Muscle layer of duodenum (tissue), 2 donors: ENCODE results near the gene HOXA10.

Experiments used
- H3K27ac ChIP-seq: one replicate; pipeline ENCODE4 v1.7.0; 2013; ENCODE audit warnings: mild to moderate bottlenecking, low read length
- H3K27me3 ChIP-seq: one replicate; pipeline ENCODE4 v1.7.0; 2013; ENCODE audit warnings: low read depth, mild to moderate bottlenecking, control low read depth, low read length
- H3K36me3 ChIP-seq, 2 donors: one replicate each; pipeline ENCODE4 v1.7.0; 2013; ENCODE audit warnings: low read length in 2 of 2, control low read depth in 1 of 2, mild to moderate bottlenecking in 1 of 2; ENCODE audit not compliant: insufficient read depth in 2 of 2, control insufficient read depth in 1 of 2
- H3K4me1 ChIP-seq, 2 donors: one replicate each; pipeline ENCODE4 v1.7.0; 2013; ENCODE audit warnings: low read length in 2 of 2, mild to moderate bottlenecking in 2 of 2, control low read depth in 1 of 2, moderate library complexity in 1 of 2; ENCODE audit not compliant: insufficient read depth in 2 of 2, control insufficient read depth in 1 of 2
- H3K4me3 ChIP-seq, 2 donors: one replicate each; pipeline ENCODE4 v1.7.0; 2013; ENCODE audit warnings: low read length in 2 of 2, low read depth in 1 of 2, mild to moderate bottlenecking in 1 of 2
- H3K9me3 ChIP-seq, 2 donors: one replicate each; pipeline ENCODE4 v1.7.0; 2013; ENCODE audit warnings: low read length in 2 of 2, control low read depth in 1 of 2, mild to moderate bottlenecking in 1 of 2; ENCODE audit not compliant: control insufficient read depth in 1 of 2
- donor health status: healthy.

Gene HOXA10

DNA sequence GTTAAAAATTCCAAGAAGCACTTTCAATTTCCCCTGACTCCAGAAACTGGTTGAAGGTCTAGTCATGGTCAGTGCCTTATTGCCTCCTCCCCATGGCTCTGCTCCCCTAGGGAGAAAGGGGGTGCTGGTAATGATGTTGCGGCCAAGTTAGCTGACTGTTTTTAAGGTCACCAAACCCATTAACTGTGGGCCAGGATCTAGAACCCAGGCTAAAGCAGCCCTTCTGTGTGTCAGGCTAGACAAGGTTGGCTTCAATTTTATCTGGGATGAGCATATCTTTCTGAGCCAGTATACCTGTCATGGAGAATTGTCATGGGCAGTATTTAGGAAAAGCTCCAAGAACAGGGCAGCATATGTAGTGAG lies 36.9 kb upstream of the HOXA10 start:
- no peaks in the 10 kb centered on the region for H3K36me3 ChIP-seq
- H3K27me3 ChIP-seq = peaks cover 82% of the 10 kb centered on the region
- peaks cover 3 to 18% of the 10 kb centered on the region in 2 donors for H3K4me1 ChIP-seq
- peak overlapping the region; percentile 45 to 50 for H3K4me3 ChIP-seq
- no peaks in the 10 kb centered on the region for H3K9me3 ChIP-seq
- H3K27ac ChIP-seq = no peak overlapping the region

DNA sequence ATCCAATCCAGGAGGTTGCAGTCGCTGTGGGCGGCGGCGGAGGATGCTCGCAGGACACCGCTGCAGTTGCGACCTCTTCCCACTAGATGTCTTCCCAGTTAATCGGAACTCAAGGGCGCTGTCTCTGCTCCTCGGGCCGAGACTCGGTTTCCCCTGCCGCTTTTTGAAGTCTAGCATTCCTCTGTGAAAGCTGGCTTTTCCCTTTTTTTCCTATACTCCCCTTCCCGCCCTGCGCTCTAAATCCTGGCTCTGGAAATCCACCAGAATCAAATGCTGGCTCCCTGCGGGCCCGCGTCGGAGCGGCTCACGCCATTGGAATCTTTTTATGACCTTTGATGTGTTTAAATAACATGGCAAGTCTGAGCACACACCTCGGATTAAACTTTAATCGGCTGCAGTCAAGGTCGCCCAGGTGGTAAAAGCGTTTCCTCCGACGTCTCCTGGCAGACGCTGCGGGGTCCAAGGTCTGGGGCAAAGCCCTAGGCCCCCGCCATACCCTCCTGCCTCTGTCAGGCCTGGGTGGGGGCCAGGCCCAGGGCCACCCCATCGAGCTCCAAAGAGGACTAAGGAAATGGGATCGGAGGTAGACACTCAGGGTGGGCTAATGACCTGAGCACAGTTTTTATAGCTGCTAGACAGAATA lies 36.4 kb upstream of the HOXA10 start:
- no peak overlapping the region for H3K27ac ChIP-seq
- peak overlapping the region; percentile 45 to 50 for H3K4me3 ChIP-seq
- no peaks in the 10 kb centered on the region for H3K36me3 ChIP-seq
- no peaks in the 10 kb centered on the region for H3K9me3 ChIP-seq
- peaks cover 3 to 18% of the 10 kb centered on the region in 2 donors for H3K4me1 ChIP-seq
- H3K27me3 ChIP-seq = peaks cover 87% of the 10 kb centered on the region

DNA sequence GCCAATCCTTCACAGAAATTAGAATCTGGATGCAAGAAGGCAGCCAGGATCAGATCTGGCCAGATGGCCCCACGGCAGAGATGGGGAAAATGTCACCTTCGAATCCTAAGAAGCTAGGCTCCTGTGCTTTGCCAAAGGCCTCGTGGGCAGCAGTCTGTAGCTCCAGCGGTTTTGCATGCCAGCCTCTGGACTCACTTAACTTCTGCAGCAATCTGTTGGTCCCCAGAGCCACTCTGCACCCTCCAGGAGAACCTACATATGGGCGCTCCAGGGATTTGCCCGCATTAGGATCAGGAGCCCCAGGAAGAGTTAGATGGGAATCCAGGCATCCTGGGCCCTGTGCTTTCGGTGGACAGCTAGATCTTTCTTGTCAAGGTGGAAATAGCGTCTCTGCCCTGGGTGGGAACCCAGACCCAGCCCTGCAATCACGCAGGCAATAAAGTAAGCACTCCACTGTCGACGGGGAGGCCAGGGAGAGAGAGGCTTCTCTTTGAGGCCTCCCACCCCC lies 35.9 kb upstream of the HOXA10 start:
- H3K4me3 ChIP-seq = peak overlapping the region in 1 of 2 donors; percentile 50

DNA sequence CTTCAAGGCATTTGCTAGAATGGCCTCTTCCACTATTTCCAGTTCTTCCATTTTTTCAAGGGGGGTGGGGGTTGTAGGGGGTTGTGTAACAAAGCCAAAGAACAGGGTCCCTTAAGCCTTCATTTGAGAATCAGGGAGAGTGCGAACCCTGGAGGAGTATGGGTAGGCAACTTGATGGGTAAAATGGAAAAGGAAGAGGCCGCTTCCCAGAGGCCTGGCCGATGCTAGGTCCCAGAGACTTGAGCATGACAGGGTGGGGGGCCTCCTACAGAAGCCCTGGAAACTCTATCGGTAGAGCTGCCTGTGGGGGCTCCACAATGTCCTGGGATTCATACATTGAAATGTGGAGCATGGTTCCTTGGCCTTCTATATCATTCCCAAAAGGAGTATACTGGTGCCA lies 34.9 kb upstream of the HOXA10 start:
- H3K4me3 ChIP-seq = no peak overlapping the region
- peaks cover 3 to 29% of the 10 kb centered on the region in 2 donors for H3K4me1 ChIP-seq
- no peaks in the 10 kb centered on the region for H3K36me3 ChIP-seq
- peaks cover 0 to 3% of the 10 kb centered on the region in 2 donors for H3K9me3 ChIP-seq
- H3K27me3 ChIP-seq = peaks cover 96% of the 10 kb centered on the region
- H3K27ac ChIP-seq = no peak overlapping the region

More for the DNA sequence above, 35.9 kb upstream of the HOXA10 start:
- H3K4me1 ChIP-seq = peaks cover 3 to 23% of the 10 kb centered on the region in 2 donors
- H3K27ac ChIP-seq = no peak overlapping the region
- no peaks in the 10 kb centered on the region for H3K36me3 ChIP-seq
- H3K9me3 ChIP-seq = no peaks in the 10 kb centered on the region
- H3K27me3 ChIP-seq = peaks cover 92% of the 10 kb centered on the region

DNA sequence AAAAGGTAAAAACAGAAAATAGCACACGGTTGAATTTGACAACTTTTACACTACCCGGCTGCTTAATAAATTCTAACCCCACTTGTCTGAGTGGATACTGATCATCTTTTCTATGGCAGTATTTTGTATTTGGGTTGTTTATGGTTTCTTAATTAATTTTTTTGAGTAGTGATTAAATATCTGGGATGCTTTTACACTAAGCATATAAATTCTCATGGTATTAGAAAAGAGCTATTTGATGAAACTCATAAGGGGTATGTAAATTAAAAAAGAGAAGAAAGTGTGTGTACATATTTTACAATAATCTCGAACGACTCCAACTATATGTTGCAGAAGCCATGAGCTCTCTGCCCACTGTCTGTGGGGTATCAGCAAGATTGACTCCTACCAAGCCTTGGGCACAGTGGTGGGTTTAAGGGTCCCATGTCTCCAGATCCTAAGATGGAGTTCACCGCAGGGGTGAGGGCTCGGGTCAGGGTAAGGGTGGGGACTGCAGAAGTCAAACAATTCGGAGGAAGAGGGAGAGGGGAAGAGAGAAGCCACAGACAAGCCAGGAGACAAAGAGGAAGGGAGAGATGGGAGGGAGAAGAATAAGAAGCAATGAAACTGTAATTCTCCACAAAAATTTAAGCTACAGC lies 33.3 kb upstream of the HOXA10 start:
- Histone ChIP-seq H3K9me3 (peaks cover 0 to 3% of the 10 kb centered on the region in 2 donors), H3K27ac (no peak overlapping the region), H3K4me3 (no peak overlapping the region), H3K4me1 (peaks cover 3 to 17% of the 10 kb centered on the region in 2 donors), H3K36me3 (no peaks in the 10 kb centered on the region), H3K27me3 (peaks cover 95% of the 10 kb centered on the region)

DNA sequence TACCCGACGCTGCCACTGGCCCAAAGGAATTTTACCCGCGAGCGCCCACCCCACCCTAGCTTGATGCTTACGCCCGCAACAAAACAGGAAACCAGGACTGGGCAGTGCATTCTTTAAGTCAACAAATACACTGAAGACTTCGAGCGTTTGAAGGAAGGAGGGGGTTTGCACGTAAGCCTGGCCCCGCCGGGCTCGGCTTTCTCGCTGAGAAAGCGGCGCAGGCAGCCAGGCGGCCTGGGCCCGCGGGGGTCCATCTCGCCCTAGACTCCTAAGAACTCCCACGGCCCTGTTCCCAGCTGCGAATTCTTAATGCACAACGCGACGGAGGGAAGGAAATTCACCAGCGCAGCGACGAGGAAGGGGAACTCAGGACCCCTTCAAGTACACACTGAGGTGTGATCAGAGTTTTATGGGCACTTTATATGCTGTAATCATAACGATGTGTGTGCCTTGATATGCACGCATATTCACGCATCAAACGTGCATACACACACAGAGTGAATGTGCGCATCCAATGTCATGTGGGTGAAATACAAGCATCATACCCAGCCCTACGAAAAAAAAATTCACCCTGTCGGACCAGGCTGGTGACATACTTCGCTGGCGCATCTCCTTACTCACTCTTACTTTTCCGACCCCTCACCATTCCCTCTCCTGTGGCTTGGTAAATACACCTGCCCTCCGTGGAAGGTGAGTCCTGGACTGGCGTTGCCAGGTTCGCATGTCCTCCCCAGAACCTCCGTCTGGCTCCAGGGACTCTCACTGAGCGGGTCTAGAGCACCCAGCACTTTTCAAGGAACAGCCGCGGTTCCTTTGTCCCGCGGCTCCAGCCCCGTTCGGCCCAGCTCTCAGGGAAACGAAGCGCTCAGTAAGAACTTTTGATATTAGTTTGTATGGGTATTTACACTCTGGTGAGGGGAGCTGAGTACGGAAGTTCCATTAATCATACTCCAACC lies 31.5 kb upstream of the HOXA10 start:
- peaks cover 94% of the 10 kb centered on the region for H3K27me3 ChIP-seq
- peaks cover 0 to 3% of the 10 kb centered on the region in 2 donors for H3K9me3 ChIP-seq
- H3K4me3 ChIP-seq = peak overlapping the region in 1 of 2 donors; percentile 12
- no peaks in the 10 kb centered on the region for H3K36me3 ChIP-seq
- no peak overlapping the region for H3K27ac ChIP-seq
- peaks cover 2 to 25% of the 10 kb centered on the region in 2 donors for H3K4me1 ChIP-seq

DNA sequence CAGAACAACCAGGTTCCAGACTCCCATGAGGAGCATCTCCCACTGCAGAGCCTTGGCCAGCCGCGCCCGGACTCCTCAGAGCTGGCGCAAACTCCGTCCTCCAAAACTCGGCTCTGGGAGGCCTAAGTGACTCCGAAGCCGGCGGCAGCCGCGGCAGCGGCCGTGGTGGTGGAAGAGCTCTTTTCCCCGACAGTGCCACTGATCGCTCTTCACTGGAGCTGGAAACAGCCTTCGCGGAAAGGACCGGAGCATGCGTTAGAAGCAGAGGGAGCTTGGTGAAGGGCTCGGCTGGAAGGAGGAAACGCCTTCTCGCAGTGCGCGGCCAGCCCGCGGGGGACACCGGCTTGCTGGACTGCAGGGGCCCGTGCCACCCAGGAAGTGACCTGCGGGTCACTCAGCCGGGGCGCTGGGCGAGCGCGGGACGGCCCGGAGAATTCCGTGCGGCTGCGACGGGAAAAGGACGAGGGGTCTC lies 30.8 kb upstream of the HOXA10 start:
- peak overlapping the region in 1 of 2 donors; percentile 12 for H3K4me3 ChIP-seq
- peaks cover 0 to 28% of the 10 kb centered on the region in 2 donors for H3K4me1 ChIP-seq
- peaks cover 0 to 3% of the 10 kb centered on the region in 2 donors for H3K9me3 ChIP-seq
- peaks cover 91% of the 10 kb centered on the region for H3K27me3 ChIP-seq
- no peaks in the 10 kb centered on the region for H3K36me3 ChIP-seq
- H3K27ac ChIP-seq = no peak overlapping the region

DNA sequence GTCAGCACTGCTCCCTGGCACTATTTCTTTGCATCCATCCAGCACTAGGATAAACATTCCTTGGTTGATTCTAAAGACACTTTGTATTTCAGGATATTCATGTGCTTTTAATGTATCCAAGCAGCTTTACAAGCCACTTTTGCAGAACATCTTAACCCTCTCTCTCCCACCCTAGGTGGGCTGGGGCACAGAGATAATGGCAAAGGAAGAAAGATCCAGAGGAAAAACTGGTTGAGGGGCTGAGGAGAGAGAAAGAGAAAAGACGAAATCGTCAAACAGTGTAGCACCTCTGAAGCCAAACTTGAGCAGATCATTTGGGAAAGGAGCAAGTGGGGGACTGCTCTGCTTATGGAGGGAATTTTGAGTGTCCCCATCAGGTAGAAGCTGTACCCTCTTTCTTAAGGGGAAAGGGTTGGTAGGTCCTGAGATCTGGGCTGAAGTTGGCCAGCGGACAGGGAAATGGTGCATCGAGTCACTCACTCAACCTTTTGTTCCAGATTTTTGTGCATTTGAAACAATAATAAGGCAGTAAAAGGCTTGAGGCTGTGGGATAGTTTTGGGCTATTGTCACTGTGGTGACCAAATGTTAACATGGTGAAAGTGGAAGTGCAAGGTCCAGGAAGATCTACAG lies 30.0 kb upstream of the HOXA10 start:
- peaks cover 0 to 3% of the 10 kb centered on the region in 2 donors for H3K9me3 ChIP-seq
- no peak overlapping the region for H3K4me3 ChIP-seq
- H3K36me3 ChIP-seq = no peaks in the 10 kb centered on the region
- H3K27me3 ChIP-seq = peaks cover 90% of the 10 kb centered on the region
- H3K4me1 ChIP-seq = peaks cover 0 to 32% of the 10 kb centered on the region in 2 donors
- no peak overlapping the region for H3K27ac ChIP-seq

DNA sequence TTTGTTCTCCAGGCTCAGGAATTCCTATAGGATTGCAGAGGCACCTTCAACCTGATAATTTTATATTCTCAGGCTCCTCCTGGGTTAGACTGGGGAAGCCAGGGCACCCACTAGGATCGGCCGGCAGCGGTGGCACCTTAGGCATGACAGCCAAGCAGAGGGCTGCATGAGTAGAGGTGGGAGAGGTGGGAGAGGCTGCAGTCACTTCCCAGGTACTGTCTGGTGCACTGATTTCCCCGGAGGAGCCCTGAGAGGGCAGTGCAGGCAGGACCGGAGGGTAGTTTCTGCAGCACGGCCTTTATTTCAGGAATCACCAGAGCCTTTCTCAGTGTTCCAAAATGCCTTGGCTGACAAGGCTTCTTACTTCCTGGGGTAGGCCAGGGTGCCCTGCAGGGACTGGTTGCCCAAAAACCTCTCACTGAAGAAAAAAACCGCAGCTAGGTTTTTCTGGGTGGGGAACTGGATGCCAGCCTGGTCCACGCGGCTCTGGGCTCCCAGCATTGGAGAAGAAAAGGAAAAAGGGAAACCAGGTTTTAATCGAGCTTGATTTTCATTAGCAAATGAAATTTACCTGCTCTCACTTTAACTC lies 29.3 kb upstream of the HOXA10 start:
- Histone ChIP-seq H3K27ac (no peak overlapping the region), H3K9me3 (peaks cover 0 to 3% of the 10 kb centered on the region in 2 donors), H3K27me3 (peaks cover 90% of the 10 kb centered on the region), H3K4me1 (peaks cover 0 to 38% of the 10 kb centered on the region in 2 donors), H3K4me3 (no peak overlapping the region), H3K36me3 (no peaks in the 10 kb centered on the region)

DNA sequence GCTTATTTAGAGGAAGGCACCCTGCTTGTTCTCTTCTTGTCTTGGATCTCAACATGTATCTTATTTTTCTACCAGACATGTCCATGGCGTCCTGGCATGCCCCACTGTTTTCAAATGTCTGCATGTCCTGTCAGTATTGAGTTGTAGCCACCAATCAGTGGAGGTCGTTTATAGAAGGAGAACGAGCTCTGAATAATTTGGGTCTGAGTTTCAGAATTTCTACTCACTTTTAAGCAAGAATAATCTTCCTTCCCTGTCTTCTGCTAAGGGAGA lies 28.7 kb upstream of the HOXA10 start:
- H3K36me3 ChIP-seq = no peaks in the 10 kb centered on the region
- peaks cover 0 to 41% of the 10 kb centered on the region in 2 donors for H3K4me1 ChIP-seq
- no peak overlapping the region for H3K27ac ChIP-seq
- peaks cover 0 to 3% of the 10 kb centered on the region in 2 donors for H3K9me3 ChIP-seq
- H3K4me3 ChIP-seq = no peak overlapping the region
- H3K27me3 ChIP-seq = peaks cover 90% of the 10 kb centered on the region
